ENCODE results near the gene ANGPTL1. TPM values are rescaled to one million over a fixed set of nuclear protein-coding genes. Genes with fewer than 3 reads are reported as not detected.
"Not testable (repeated sequence)": the region's sequence is repeated elsewhere in the genome, so short reads cannot be mapped to it uniquely, and the experiment has no call there.

ANGPTL1 gene
- total RNA-seq, 1 experiment from 2014 or later, result not detected

DNA sequence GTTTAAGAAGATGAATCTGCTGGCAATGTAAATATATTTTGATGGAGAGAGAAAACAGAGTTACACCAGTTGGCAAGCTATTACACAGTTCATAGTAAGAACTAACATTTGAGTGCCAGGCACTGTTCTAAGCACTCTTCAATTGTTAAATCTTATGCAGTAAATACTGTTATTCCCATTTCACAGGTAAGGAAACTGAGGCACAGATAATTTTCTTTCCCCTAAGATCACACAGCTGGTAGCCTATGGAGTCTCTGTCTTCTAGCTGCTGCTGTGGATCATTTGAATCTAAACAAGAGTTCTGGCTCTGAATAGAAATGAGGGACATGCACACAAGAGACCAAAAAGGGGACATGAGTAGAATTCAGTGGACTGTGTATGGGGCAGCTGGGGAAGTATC lies 8.0 kb downstream of the ANGPTL1 start:
- Mint-ChIP-seq H3K4me1 (ENCODE audit: insufficient read depth, unreplicated experiment) (no peaks in the 10 kb centered on the region), H3K27me3 (ENCODE audit: insufficient read depth, unreplicated experiment) (no peaks in the 10 kb centered on the region), H3K9me3 (ENCODE audit: unreplicated experiment) (no peaks in the 10 kb centered on the region), H3K27ac (ENCODE audit: low read depth, unreplicated experiment) (no peak overlapping the region), H3K4me3 (ENCODE audit: unreplicated experiment) (no peak overlapping the region), H3K36me3 (ENCODE audit: insufficient read depth, unreplicated experiment) (no peaks in the 10 kb centered on the region)
- ChIA-PET POLR2A (interaction anchor here (0.6 kb wide), 1 partner anchor 549 kb away, joined by 3 read pairs; no protein-coding TSS in a partner anchor), CTCF (interaction anchor here (0.6 to 2.0 kb wide), 6 partner anchors 14 to 330 kb away, joined by 3 to 7 read pairs (median 4); no protein-coding TSS in a partner anchor)
- no TSS peak for BruUV-seq (replicated peaks)
- TF ChIP-seq, protein P1, sequence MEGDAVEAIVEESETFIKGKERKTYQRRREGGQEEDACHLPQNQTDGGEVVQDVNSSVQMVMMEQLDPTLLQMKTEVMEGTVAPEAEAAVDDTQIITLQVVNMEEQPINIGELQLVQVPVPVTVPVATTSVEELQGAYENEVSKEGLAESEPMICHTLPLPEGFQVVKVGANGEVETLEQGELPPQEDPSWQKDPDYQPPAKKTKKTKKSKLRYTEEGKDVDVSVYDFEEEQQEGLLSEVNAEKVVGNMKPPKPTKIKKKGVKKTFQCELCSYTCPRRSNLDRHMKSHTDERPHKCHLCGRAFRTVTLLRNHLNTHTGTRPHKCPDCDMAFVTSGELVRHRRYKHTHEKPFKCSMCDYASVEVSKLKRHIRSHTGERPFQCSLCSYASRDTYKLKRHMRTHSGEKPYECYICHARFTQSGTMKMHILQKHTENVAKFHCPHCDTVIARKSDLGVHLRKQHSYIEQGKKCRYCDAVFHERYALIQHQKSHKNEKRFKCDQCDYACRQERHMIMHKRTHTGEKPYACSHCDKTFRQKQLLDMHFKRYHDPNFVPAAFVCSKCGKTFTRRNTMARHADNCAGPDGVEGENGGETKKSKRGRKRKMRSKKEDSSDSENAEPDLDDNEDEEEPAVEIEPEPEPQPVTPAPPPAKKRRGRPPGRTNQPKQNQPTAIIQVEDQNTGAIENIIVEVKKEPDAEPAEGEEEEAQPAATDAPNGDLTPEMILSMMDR (IDR thresholded peaks at IDR 0.05; ENCODE audit: unreplicated experiment), result no peak
- DNase-seq (ENCODE audit: unreplicated experiment), result no peak
- intact Hi-C loops (cut with micrococcal nuclease), result loop anchor here (5.0 kb wide), 1 partner anchor 34 kb away; no protein-coding TSS in a partner anchor

DNA sequence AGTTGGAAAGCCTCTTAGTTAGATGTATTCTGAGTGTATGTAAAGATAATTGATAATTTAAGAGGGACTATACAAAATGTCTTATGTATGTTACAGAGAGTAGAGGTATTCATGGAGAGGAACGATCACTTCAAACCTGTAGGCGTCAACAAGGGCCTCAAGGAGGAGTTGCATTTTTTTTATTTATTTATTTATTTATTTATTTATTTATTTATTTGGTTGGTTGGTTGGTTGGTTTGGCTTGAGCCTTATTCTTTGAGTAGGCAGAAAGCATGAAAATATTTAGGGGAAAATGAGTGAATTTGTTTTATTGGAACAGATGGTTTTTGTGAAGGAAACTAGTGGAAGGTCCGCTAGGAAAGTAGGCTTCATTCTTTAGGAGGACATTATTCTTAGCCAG lies 8.5 kb downstream of the ANGPTL1 start:
- Mint-ChIP-seq H3K27me3 (ENCODE audit: insufficient read depth, unreplicated experiment) (no peaks in the 10 kb centered on the region), H3K9me3 (ENCODE audit: unreplicated experiment) (no peaks in the 10 kb centered on the region), H3K36me3 (ENCODE audit: insufficient read depth, unreplicated experiment) (no peaks in the 10 kb centered on the region), H3K4me3 (ENCODE audit: unreplicated experiment) (no peak overlapping the region), H3K4me1 (ENCODE audit: insufficient read depth, unreplicated experiment) (no peaks in the 10 kb centered on the region), H3K27ac (ENCODE audit: low read depth, unreplicated experiment) (no peak overlapping the region)
- TF ChIP-seq, protein P1 (IDR thresholded peaks at IDR 0.05; ENCODE audit: unreplicated experiment), result no peak
- DNase-seq (ENCODE audit: unreplicated experiment), result no peak
- ChIA-PET CTCF (interaction anchor here (1.0 to 1.4 kb wide), 4 partner anchors 17 to 329 kb away, joined by 3 to 4 read pairs (median 4); no protein-coding TSS in a partner anchor), POLR2A (interaction anchor here (0.6 kb wide), 1 partner anchor 549 kb away, joined by 3 read pairs; no protein-coding TSS in a partner anchor)
- intact Hi-C loops (cut with micrococcal nuclease), result loop anchor here (5.0 kb wide), 1 partner anchor 35 kb away; no protein-coding TSS in a partner anchor
- BruUV-seq (replicated peaks), result no TSS peak

DNA sequence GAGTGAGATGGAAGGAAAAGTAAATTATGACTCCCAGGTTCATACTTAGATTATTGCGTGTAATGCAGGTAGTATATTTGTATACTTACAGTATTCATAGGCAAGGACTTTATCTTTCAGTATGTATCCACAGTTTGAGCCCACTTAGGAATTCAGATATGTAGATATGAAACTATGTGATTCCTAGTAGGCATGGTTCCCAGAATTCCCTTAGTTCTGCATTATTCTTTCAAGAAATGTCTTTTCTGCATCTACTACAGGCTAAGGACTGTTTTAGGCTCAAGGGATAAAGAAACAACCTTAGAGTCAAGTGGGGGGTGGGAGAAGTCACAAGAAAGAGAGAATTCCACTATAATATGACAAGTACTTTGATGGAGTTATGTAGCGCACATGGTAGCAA lies 13.8 kb downstream of the ANGPTL1 start:
- BruUV-seq (replicated peaks), result no TSS peak
- H3K27ac Mint-ChIP-seq (ENCODE audit: low read depth, unreplicated experiment), result no peak overlapping the region
- no peaks in the 10 kb centered on the region for H3K9me3 Mint-ChIP-seq (ENCODE audit: unreplicated experiment)
- no peak overlapping the region for H3K4me3 Mint-ChIP-seq (ENCODE audit: unreplicated experiment)
- no peaks in the 10 kb centered on the region for H3K27me3 Mint-ChIP-seq (ENCODE audit: insufficient read depth, unreplicated experiment)
- ChIA-PET CTCF (interaction anchor here (2.2 kb wide), 1 partner anchor 146 kb away, joined by 8 read pairs; no protein-coding TSS in a partner anchor), POLR2A (no interaction called here)
- TF ChIP-seq, protein P1 (IDR thresholded peaks at IDR 0.05; ENCODE audit: unreplicated experiment), result no peak
- H3K4me1 Mint-ChIP-seq (ENCODE audit: insufficient read depth, unreplicated experiment), result no peaks in the 10 kb centered on the region
- no peaks in the 10 kb centered on the region for H3K36me3 Mint-ChIP-seq (ENCODE audit: insufficient read depth, unreplicated experiment)
- no peak for DNase-seq (ENCODE audit: unreplicated experiment)
- intact Hi-C loops (cut with micrococcal nuclease), result no loop called here

- no peaks in the 10 kb centered on the region for H3K27me3 Mint-ChIP-seq (ENCODE audit: insufficient read depth, unreplicated experiment)
- TF ChIP-seq, protein P1 (IDR thresholded peaks at IDR 0.05; ENCODE audit: unreplicated experiment), result no peak
- ChIA-PET POLR2A (interaction anchor here (0.8 kb wide), 1 partner anchor 8 kb away, joined by 3 read pairs; no protein-coding TSS in a partner anchor), CTCF (interaction anchor here (1.1 to 2.5 kb wide), 3 partner anchors 153 to 306 kb away, joined by 3 to 20 read pairs (median 5); no protein-coding TSS in a partner anchor)
- no peaks in the 10 kb centered on the region for H3K36me3 Mint-ChIP-seq (ENCODE audit: insufficient read depth, unreplicated experiment)
- H3K4me3 Mint-ChIP-seq (ENCODE audit: unreplicated experiment), result no peak overlapping the region
- intact Hi-C loops (cut with micrococcal nuclease), result no loop called here
- no peak overlapping the region for H3K27ac Mint-ChIP-seq (ENCODE audit: low read depth, unreplicated experiment)
- H3K9me3 Mint-ChIP-seq (ENCODE audit: unreplicated experiment), result no peaks in the 10 kb centered on the region
- H3K4me1 Mint-ChIP-seq (ENCODE audit: insufficient read depth, unreplicated experiment), result no peaks in the 10 kb centered on the region
- DNase-seq (ENCODE audit: unreplicated experiment), result no peak
- no TSS peak for BruUV-seq (replicated peaks)
These were observed 21.0 kb downstream of the ANGPTL1 start for GRCh38 chr1:178849918-178850317.

DNA sequence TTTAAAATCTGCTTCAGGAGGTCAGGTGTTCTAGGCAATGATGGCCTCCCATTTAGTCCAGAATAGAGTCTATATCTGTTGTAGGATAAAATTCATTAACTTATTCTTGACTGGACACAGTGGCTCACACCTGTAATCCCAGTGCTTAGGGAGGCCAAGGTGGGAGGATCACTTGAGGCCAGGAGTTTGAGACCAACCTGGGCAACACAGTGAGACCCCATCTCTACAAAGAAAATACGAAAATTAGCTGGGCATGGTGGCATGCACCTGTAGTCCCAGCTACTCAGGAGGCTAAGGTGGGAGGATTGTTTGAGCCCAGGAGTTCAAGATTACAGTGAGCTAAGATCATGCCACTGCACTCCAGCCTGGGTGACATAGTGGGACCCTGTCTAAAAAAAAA lies 23.0 kb downstream of the ANGPTL1 start:
- H3K27ac Mint-ChIP-seq (ENCODE audit: low read depth, unreplicated experiment); BruUV-seq (replicated peaks); H3K27me3 Mint-ChIP-seq (ENCODE audit: insufficient read depth, unreplicated experiment); intact Hi-C loops (cut with micrococcal nuclease); H3K4me3 Mint-ChIP-seq (ENCODE audit: unreplicated experiment); H3K4me1 Mint-ChIP-seq (ENCODE audit: insufficient read depth, unreplicated experiment); DNase-seq (ENCODE audit: unreplicated experiment); H3K9me3 Mint-ChIP-seq (ENCODE audit: unreplicated experiment); H3K36me3 Mint-ChIP-seq (ENCODE audit: insufficient read depth, unreplicated experiment); POLR2A ChIA-PET: not testable (repeated sequence)
- CTCF ChIA-PET, result interaction anchor here (0.6 to 2.5 kb wide), 5 partner anchors 9 to 316 kb away, joined by 3 to 20 read pairs (median 4); no protein-coding TSS in a partner anchor
